ENCODE measurements around the gene PERCC1. TPM values are rescaled to one million over a fixed set of nuclear protein-coding genes. Genes with fewer than 3 reads are reported as not detected.

The PERCC1 gene
- total RNA-seq, 1 donor from 2014 or later = not detected

DNA sequence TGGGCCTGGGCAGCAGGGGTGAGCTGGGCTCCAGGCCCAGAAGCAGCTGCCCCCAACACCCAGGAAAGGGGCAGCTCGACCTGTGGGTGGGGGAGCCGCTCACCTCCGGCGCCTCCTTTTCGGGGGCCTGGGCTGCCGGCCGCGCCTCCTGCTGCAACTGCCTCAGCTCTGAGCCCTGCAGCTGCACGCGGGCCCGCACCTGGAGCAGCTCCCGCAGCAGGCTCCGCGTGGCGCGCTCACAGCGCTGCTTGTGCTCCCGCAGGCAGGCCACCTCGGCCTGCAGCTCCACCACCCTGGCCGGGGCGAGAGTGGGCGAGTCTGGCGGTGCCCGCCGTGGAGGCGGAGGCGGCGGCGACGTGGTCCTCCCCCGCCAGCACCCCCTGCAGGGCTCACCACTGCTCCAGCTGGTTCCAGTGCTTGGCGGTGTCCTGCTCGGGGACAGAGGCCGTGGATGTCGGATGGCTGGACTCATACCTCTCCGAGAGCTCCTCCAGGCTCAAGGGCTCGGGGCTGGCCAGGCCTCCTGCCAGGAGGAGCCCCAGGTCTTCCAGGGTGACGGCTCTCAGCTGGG, 12.6 kb downstream of the PERCC1 start:
- no peak overlapping the region for H3K4me3 Mint-ChIP-seq (ENCODE audit: unreplicated experiment)
- H3K27me3 Mint-ChIP-seq (ENCODE audit: low read depth) = no peaks in the 10 kb centered on the region
- H3K9me3 Mint-ChIP-seq (ENCODE audit: low read depth) = no peaks in the 10 kb centered on the region
- H3K36me3 Mint-ChIP-seq (ENCODE audit: low read depth) = peaks cover 1% of the 10 kb centered on the region
- no peak overlapping the region for H3K27ac Mint-ChIP-seq (ENCODE audit: unreplicated experiment)
- TF ChIP-seq, protein P1, sequence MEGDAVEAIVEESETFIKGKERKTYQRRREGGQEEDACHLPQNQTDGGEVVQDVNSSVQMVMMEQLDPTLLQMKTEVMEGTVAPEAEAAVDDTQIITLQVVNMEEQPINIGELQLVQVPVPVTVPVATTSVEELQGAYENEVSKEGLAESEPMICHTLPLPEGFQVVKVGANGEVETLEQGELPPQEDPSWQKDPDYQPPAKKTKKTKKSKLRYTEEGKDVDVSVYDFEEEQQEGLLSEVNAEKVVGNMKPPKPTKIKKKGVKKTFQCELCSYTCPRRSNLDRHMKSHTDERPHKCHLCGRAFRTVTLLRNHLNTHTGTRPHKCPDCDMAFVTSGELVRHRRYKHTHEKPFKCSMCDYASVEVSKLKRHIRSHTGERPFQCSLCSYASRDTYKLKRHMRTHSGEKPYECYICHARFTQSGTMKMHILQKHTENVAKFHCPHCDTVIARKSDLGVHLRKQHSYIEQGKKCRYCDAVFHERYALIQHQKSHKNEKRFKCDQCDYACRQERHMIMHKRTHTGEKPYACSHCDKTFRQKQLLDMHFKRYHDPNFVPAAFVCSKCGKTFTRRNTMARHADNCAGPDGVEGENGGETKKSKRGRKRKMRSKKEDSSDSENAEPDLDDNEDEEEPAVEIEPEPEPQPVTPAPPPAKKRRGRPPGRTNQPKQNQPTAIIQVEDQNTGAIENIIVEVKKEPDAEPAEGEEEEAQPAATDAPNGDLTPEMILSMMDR (IDR thresholded peaks at IDR 0.05) = no peak
- DNase-seq (ENCODE audit: low spot score) = no peak
- no peaks in the 10 kb centered on the region for H3K4me1 Mint-ChIP-seq (ENCODE audit: low read depth)

- H3K9me3 Mint-ChIP-seq (ENCODE audit: low read depth) = no peaks in the 10 kb centered on the region
- no peaks in the 10 kb centered on the region for H3K27me3 Mint-ChIP-seq (ENCODE audit: low read depth)
- no peak within 1 kb of the TSS for H3K4me3 Mint-ChIP-seq (ENCODE audit: unreplicated experiment)
- TF ChIP-seq, protein P1 (IDR thresholded peaks at IDR 0.05) = no peak
- no peak within 1 kb of the TSS for H3K27ac Mint-ChIP-seq (ENCODE audit: unreplicated experiment)
- no peaks in the 10 kb centered on the region for H3K4me1 Mint-ChIP-seq (ENCODE audit: low read depth)
- peaks cover 1% of the 10 kb centered on the region for H3K36me3 Mint-ChIP-seq (ENCODE audit: low read depth)
- no peak for DNase-seq (ENCODE audit: low spot score)
Observed at GRCh38 chr16:1443980-1444729, 13.3 kb downstream of the PERCC1 start, which contains the start of gene CCDC154. CCDC154 (minus strand) TSS chr16:1444556; CDS start chr16:1444322, 234 bp downstream.

DNA sequence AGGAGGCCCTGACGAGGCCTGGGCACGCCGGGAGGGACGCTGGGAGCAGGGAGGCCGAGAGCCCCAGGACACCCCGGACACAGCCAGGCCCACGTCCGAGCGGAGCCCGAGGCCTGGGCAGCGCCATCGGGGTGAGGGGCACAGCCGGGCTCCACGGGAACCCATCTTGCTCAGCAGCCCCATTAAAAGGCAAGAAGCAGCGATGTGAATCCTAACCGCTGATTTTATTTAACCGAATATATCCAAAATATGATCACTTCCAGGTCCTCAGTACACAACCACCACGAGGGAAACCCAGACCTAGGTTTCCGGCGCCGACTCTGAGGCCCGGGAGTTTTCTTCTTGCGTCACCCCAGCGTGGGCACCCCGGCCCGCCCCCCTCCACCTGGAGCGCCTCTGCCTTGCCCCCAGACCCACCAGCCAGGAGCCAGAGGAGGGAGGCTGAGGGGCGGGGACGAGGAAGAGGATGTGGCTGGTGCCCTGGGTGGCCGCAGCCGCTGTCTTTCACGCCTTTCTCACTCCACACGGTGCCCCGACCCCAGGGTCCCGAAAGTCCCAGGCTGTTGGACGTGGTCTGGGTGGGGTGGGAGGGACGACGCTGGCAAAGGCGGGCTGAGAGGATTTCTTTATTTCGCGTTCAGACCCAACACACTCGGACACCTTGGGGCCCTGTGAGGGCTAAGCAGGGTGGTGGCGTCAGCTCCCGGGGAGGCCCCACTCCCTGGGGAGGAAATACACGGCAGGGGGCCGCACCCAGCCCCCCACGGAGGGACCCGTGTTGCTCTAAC, 14.0 kb downstream of the PERCC1 start:
- H3K4me3 Mint-ChIP-seq (ENCODE audit: unreplicated experiment) = no peak overlapping the region
- H3K9me3 Mint-ChIP-seq (ENCODE audit: low read depth) = no peaks in the 10 kb centered on the region
- DNase-seq (ENCODE audit: low spot score) = no peak
- H3K4me1 Mint-ChIP-seq (ENCODE audit: low read depth) = no peaks in the 10 kb centered on the region
- TF ChIP-seq, protein P1 (IDR thresholded peaks at IDR 0.05) = no peak
- H3K27me3 Mint-ChIP-seq (ENCODE audit: low read depth) = no peaks in the 10 kb centered on the region
- peaks cover 6% of the 10 kb centered on the region for H3K36me3 Mint-ChIP-seq (ENCODE audit: low read depth)
- no peak overlapping the region for H3K27ac Mint-ChIP-seq (ENCODE audit: unreplicated experiment)

GRCh38 chr16:1445518-1446203, 14.8 kb downstream of the PERCC1 start:
- no peak overlapping the region for H3K4me3 Mint-ChIP-seq (ENCODE audit: unreplicated experiment)
- TF ChIP-seq, protein P1 (IDR thresholded peaks at IDR 0.05) = no peak
- no peaks in the 10 kb centered on the region for H3K4me1 Mint-ChIP-seq (ENCODE audit: low read depth)
- no peaks in the 10 kb centered on the region for H3K27me3 Mint-ChIP-seq (ENCODE audit: low read depth)
- H3K27ac Mint-ChIP-seq (ENCODE audit: unreplicated experiment) = no peak overlapping the region
- no peak for DNase-seq (ENCODE audit: low spot score)
- H3K9me3 Mint-ChIP-seq (ENCODE audit: low read depth) = no peaks in the 10 kb centered on the region
- peaks cover 4% of the 10 kb centered on the region for H3K36me3 Mint-ChIP-seq (ENCODE audit: low read depth)
